Fibroblast of pulmonary artery (primary cell): ENCODE results near the gene ADAM30.
"Not testable (repeated sequence)": the region's sequence is repeated elsewhere in the genome, so short reads cannot be mapped to it uniquely, and the experiment has no call there.

ENCODE experiments used
- DNase-seq: peaks from one replicate; pipeline ENCODE4 v3.0.0-alpha.2; 2010; ENCODE audit warnings: low read depth
- H3K4me3 ChIP-seq: replicated peaks from 2 replicates; pipeline ENCODE4 v1.5.1; 2011; ENCODE audit warnings: low read depth, mild to moderate bottlenecking, control low read depth, low read length, moderate library complexity
- TF ChIP-seq, protein P1 (sequence below): IDR thresholded peaks from 2 replicates; pipeline ENCODE4 v1.5.1; 2011; ENCODE audit warnings: mild to moderate bottlenecking, control low read depth, low read length, inconsistent platforms; ENCODE audit errors: missing control alignments

Gene ADAM30

DNA sequence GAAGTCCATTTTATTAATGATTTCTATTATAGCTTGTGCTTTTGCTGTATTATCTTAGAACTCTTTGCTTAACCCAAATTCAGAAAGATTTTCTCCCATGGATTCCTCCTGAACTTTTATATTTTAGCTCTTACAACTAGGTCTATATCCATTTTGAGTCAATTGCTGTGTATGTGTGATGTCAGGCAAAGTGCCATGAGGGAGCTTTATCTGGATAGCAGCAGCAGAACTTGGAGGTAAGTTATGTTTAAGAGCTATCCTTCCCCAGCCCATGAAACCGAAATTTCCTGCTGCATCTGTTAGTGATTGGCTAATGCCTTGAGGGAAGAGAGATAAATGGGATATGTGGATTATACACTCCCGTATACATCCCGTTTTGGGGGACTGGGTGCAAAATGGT lies 29.9 kb downstream of the ADAM30 start:
- TF ChIP-seq, protein P1, sequence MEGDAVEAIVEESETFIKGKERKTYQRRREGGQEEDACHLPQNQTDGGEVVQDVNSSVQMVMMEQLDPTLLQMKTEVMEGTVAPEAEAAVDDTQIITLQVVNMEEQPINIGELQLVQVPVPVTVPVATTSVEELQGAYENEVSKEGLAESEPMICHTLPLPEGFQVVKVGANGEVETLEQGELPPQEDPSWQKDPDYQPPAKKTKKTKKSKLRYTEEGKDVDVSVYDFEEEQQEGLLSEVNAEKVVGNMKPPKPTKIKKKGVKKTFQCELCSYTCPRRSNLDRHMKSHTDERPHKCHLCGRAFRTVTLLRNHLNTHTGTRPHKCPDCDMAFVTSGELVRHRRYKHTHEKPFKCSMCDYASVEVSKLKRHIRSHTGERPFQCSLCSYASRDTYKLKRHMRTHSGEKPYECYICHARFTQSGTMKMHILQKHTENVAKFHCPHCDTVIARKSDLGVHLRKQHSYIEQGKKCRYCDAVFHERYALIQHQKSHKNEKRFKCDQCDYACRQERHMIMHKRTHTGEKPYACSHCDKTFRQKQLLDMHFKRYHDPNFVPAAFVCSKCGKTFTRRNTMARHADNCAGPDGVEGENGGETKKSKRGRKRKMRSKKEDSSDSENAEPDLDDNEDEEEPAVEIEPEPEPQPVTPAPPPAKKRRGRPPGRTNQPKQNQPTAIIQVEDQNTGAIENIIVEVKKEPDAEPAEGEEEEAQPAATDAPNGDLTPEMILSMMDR: no peak
- no peak overlapping the region for H3K4me3 ChIP-seq
- no peak for DNase-seq

DNA sequence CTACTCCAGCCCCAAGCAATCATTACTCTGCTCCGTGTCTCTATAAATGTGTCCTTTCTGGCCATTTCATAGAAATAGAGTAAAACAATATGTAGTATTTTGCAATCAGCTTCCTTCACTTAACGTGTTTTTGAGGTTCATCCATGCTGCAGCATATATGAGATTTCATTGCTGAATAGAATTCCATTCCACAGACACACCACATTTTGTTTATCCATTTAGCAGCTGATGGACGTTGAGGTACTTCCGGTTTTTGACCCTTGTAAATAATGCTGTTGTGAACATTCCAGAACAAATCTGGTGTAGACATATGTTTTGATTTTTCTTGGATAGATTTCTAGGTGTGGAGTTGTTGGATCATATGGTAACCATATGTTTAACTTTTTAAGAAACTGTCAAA lies 30.7 kb downstream of the ADAM30 start:
- TF ChIP-seq, protein P1: no peak
- H3K4me3 ChIP-seq: no peak overlapping the region
- DNase-seq: peak; percentile 39

DNA sequence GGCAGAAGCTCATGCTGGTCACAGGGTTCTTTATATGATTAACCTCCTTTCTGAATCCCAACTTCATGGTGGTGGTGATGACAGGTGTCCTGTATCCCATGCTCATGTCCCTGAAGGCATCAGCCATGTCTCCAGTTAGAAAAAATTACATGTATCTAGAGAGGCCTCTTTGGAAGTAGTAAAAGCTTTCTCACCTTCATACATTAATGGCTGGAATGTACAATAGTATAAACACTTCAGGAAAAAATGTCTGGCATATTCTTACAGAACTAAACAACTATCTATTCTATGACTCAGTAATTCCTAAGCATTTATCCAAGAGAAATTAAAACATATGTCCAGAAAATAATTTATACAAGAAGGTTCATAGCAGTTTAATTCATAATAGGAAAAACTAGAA lies 34.0 kb downstream of the ADAM30 start:
- TF ChIP-seq, protein P1: no peak

DNA sequence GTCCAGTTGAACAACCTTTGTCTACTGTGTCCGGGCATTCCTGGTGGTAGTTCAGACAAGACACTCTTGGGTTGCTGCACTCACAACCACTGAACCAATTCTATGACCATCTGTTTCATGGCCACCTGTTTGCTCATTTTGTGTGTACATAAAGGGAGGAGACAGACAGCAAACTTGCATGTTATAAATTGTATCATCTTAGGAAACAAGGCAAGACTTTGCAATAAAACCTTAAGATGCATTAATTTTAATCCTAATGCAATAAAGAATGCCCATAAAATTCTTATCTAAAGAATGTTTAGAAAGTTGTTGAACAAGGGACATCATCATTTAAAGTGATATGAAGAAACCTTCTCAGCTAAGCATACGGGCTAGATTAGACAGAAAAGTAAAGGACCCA lies 34.8 kb downstream of the ADAM30 start:
- DNase-seq: no peak
- H3K4me3 ChIP-seq: no peak overlapping the region
- TF ChIP-seq, protein P1: no peak

More for the DNA sequence above, 34.0 kb downstream of the ADAM30 start:
- H3K4me3 ChIP-seq: no peak overlapping the region
- no peak for DNase-seq

DNA sequence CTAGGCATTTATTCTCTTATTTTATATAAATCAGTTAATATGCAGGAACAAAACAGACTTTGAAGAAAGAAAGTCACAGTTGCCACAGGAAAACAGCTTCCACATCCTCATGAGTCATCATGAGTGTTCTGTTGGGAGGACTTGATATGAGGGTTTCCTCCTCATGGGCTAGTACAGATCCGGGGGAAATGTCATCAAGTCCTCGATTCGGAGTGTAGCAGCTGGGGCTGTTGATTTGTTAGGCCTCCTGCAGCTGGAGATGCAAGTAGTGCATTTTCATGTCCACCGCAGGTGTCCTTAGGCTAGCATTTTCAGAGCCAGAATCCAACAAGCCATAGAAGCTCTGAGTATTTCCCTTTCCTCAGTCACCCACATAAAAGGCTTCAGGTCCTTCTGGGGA lies 36.7 kb downstream of the ADAM30 start:
- TF ChIP-seq, protein P1: no peak
- DNase-seq: peak; percentile 83
- H3K4me3 ChIP-seq: no peak overlapping the region

DNA sequence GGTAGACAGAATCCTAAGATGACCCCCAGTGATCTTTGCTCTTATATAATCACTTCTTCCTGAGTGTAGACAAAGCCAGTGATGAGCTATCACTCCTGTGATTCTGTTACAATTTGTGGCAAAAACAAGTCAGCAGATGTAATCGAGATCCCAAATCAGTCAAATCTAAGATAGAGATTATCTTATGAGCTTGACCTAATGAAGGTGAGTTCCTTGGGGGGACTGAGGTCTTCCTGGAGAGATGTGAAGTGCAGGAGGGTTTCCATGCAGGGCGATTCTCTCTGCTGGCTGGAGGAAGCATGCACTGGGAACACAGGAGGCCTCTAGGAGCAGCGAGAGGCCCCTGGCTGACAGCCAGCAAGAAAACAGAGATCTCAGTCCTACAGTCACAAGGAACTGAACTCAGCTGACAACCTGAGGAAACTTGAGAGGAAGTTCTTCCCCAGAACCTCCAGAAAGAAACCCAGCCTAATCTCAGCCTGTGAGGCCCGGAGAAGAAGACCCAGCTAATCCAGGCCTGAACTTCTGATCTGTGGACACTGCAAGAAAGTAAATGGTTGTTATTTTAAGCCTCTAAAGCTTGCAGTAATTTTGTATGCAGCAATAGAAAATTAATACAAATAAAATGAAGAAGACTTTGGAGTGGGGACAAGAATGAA lies 37.6 kb downstream of the ADAM30 start:
- not testable (repeated sequence) for DNase-seq, H3K4me3 ChIP-seq

DNA sequence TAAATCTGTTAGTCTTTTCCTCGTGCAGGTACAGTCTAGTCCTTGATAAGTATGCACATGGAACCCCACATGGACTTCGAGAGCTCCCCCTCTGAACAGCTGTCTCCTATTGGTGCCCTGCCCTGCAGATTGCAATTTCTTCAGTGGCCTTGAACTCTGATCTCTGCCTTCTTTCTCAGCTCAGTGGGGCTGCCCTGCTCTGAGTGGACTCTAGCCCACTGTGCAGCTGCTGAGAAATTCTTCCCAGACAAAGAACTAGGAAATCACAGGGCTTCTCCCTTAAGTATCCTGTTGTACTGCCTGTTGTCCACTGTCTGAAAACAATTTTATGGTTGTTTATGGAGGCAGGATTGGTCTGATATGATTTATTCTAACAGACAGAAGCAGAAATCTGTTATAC lies 38.2 kb downstream of the ADAM30 start:
- H3K4me3 ChIP-seq: no peak overlapping the region
- no peak for DNase-seq
- TF ChIP-seq, protein P1: no peak

DNA sequence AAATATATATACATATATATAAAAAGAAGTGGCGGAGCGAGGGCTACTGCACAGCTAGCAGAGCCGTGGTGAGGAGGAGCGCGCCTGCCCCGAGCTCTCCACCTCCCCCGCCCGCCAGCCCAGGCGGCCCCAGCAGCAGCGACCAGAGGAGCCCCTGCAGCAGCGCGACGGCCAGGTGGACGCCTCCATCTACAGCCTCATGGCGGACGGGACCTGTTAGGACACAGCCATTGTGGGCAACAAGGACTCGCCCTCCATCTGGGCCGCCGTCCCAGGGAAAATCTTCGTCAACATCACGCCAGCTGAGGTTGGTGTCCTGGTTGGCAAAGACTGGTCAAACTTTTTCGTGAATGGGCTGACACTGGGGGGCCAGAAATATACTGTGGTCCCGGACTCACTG lies 43.2 kb downstream of the ADAM30 start:
- no peak for DNase-seq
- TF ChIP-seq, protein P1: no peak
- no peak overlapping the region for H3K4me3 ChIP-seq
